ENCODE results near the gene VPS51. TPM values are rescaled to one million over a fixed set of nuclear protein-coding genes. Genes with fewer than 3 reads are reported as not detected.

VPS51 gene
- total RNA-seq, 1 donor from 2014 or later = 92.2 TPM

DNA sequence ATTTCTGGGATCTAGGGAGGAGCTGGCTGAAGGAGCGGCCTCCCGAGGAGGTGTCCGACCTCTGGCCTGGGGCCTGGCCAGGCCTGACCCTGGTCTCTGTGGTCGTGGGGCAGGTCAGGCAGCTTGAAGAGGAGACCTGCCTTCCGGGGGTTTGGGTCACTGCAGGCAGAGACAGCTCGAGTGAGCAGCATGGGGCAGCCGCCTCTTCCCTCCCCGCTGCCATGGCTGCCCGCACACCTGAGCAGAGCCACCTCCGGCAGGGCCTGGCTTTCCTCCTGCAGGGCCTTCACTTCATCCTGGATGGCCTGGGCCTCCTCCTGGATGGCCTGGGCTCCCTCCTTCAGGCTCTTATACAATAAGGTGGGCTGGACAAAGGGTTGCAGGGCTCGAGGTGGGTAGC is 29.7 kb upstream of the VPS51 start:
- Histone ChIP-seq H3K9me3 (replicated peaks) (no peaks in the 10 kb centered on the region), H3K27ac (replicated peaks) (no peak overlapping the region), H3K27me3 (ENCODE audit: low read depth) (no peaks in the 10 kb centered on the region), H3K4me1 (no peaks in the 10 kb centered on the region), H3K4me3 (no peak overlapping the region), H3K36me3 (no peaks in the 10 kb centered on the region)
- TF ChIP-seq, protein P1, sequence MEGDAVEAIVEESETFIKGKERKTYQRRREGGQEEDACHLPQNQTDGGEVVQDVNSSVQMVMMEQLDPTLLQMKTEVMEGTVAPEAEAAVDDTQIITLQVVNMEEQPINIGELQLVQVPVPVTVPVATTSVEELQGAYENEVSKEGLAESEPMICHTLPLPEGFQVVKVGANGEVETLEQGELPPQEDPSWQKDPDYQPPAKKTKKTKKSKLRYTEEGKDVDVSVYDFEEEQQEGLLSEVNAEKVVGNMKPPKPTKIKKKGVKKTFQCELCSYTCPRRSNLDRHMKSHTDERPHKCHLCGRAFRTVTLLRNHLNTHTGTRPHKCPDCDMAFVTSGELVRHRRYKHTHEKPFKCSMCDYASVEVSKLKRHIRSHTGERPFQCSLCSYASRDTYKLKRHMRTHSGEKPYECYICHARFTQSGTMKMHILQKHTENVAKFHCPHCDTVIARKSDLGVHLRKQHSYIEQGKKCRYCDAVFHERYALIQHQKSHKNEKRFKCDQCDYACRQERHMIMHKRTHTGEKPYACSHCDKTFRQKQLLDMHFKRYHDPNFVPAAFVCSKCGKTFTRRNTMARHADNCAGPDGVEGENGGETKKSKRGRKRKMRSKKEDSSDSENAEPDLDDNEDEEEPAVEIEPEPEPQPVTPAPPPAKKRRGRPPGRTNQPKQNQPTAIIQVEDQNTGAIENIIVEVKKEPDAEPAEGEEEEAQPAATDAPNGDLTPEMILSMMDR (IDR thresholded peaks at IDR 0.05; ENCODE audit: borderline replicate concordance) = no peak
- DNase-seq = no peak
- intact Hi-C loops (cut with micrococcal nuclease) = no loop called here

DNA sequence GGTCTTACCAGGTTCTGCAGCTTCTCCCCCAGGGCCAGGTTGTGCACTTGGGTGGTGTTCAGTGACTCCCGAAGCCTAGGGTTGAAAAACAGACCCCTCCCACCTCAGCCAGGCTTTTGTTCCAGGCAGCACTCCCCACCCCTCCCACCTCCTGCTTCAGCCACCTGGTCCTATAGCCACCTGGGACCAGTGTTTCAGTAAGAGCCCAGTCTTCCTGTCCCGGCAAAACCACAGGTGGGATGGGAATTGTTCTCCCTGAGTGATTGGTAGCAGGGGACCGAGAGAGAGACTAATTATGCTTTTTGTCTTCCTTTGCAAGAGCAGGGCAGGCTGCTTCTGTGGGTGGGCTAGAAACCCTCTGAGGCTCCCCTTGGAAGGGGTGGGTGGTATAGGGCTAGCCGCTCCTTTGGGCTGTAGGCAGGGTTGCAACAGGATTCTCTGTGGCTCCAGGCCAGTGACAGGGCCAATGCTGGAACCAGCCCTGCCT is 29.2 kb upstream of the VPS51 start:
- DNase-seq = no peak
- TF ChIP-seq, protein P1 (IDR thresholded peaks at IDR 0.05; ENCODE audit: borderline replicate concordance) = no peak
- H3K9me3 ChIP-seq (replicated peaks) = no peaks in the 10 kb centered on the region

DNA sequence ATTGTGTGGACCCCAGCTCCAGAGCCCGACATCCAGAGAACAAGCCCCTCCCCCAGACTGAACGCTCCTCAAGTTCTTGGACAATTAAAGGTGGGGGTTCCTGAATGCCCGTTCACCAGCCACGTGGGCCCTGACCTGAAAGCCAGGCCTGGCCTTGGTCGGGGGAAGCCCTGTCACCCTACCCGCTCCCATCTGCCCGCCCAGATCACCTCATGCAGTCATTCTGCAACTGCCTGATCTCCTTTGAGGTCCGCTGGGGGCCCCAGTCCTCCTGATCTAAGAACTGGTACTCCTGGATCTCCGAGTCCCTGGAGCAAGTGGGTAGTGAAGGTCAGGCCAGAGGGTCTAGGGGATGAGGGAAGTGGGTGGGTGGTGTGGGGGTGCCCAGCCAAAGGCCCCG is 28.6 kb upstream of the VPS51 start:
- TF ChIP-seq, protein P1 (IDR thresholded peaks at IDR 0.05; ENCODE audit: borderline replicate concordance) = no peak
- Histone ChIP-seq H3K36me3 (no peaks in the 10 kb centered on the region), H3K27me3 (ENCODE audit: low read depth) (no peaks in the 10 kb centered on the region), H3K9me3 (replicated peaks) (no peaks in the 10 kb centered on the region), H3K27ac (replicated peaks) (no peak overlapping the region), H3K4me1 (no peaks in the 10 kb centered on the region), H3K4me3 (no peak overlapping the region)
- no peak for DNase-seq
- intact Hi-C loops (cut with micrococcal nuclease) = no loop called here

More for the DNA sequence above, 29.2 kb upstream of the VPS51 start:
- intact Hi-C loops (cut with micrococcal nuclease) = no loop called here
- no peak overlapping the region for H3K4me3 ChIP-seq
- no peaks in the 10 kb centered on the region for H3K27me3 ChIP-seq (ENCODE audit: low read depth)
- no peaks in the 10 kb centered on the region for H3K4me1 ChIP-seq
- H3K27ac ChIP-seq (replicated peaks) = no peak overlapping the region
- no peaks in the 10 kb centered on the region for H3K36me3 ChIP-seq

DNA sequence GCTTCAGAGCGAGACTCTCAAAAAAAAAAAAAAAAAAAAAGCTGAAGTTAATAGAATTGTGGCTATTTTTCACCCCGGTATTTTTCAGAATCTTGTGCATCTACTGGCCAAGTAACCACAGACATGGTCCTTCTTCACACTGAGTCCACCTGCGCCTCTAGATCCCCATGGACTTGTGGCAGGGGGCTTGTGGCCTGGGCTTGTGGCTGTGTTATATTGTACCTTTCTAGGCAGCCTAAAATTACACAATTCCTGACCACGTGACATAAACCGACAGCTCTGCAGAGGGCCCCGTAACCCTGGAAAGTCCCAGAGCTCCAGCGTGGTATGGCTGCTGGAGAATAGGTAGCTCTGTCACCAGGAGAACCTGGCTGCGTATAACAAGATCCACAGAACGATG is 26.8 kb upstream of the VPS51 start:
- Histone ChIP-seq H3K36me3 (no peaks in the 10 kb centered on the region), H3K4me3 (no peak overlapping the region), H3K4me1 (no peaks in the 10 kb centered on the region), H3K27ac (replicated peaks) (no peak overlapping the region), H3K9me3 (replicated peaks) (no peaks in the 10 kb centered on the region), H3K27me3 (ENCODE audit: low read depth) (no peaks in the 10 kb centered on the region)
- intact Hi-C loops (cut with micrococcal nuclease) = no loop called here
- no peak for DNase-seq
- TF ChIP-seq, protein P1 (IDR thresholded peaks at IDR 0.05; ENCODE audit: borderline replicate concordance) = no peak

DNA sequence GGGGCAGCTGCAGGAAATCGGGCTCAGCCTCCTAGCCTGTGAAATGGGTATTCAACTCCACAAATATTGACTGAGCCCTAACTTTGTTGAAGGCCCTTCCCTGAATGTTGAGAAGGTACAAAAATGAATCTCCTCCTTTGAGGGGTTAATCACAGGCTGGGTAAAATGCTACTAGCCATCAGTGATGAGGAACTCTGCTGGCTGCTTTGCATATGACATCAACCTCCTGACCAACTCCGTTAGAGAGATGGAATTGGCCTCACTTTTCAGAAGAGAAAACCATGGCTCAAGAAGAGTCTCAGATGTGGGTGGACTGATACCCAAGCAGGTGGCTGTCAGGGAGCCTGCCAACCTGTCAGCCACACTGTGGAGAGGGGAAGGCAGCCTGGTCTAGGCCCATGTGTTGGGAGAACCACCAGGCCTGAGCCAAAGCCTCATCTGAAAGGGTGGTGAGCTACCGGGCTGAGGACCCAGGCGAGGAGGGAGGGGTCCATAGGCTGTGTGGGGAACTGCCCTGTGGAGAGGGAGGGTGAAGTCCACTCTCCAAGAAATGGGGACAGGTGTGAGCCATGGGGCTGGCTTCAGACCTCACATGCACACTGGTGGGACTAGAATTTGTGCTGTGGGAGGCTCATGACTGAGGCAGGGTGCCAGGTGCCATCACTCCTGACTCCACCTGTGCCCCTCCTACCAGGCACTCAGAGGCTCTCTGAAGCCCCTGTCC is 23.9 kb upstream of the VPS51 start:
- intact Hi-C loops (cut with micrococcal nuclease) = no loop called here

More for the DNA sequence above, 23.9 kb upstream of the VPS51 start:
- TF ChIP-seq, protein P1 (IDR thresholded peaks at IDR 0.05; ENCODE audit: borderline replicate concordance) = no peak
- no peaks in the 10 kb centered on the region for H3K36me3 ChIP-seq
- no peaks in the 10 kb centered on the region for H3K27me3 ChIP-seq (ENCODE audit: low read depth)
- no peak for DNase-seq
- no peak overlapping the region for H3K27ac ChIP-seq (replicated peaks)
- H3K4me3 ChIP-seq = no peak overlapping the region
- no peaks in the 10 kb centered on the region for H3K9me3 ChIP-seq (replicated peaks)
- H3K4me1 ChIP-seq = no peaks in the 10 kb centered on the region

All from left ventricle myocardium inferior (tissue), 1 donor.